ENCODE results near the gene SLC25A13.
"Not testable (repeated sequence)": the region's sequence is repeated elsewhere in the genome, so short reads cannot be mapped to it uniquely, and the experiment has no call there.

The SLC25A13 gene, protein sequence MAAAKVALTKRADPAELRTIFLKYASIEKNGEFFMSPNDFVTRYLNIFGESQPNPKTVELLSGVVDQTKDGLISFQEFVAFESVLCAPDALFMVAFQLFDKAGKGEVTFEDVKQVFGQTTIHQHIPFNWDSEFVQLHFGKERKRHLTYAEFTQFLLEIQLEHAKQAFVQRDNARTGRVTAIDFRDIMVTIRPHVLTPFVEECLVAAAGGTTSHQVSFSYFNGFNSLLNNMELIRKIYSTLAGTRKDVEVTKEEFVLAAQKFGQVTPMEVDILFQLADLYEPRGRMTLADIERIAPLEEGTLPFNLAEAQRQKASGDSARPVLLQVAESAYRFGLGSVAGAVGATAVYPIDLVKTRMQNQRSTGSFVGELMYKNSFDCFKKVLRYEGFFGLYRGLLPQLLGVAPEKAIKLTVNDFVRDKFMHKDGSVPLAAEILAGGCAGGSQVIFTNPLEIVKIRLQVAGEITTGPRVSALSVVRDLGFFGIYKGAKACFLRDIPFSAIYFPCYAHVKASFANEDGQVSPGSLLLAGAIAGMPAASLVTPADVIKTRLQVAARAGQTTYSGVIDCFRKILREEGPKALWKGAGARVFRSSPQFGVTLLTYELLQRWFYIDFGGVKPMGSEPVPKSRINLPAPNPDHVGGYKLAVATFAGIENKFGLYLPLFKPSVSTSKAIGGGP

DNA sequence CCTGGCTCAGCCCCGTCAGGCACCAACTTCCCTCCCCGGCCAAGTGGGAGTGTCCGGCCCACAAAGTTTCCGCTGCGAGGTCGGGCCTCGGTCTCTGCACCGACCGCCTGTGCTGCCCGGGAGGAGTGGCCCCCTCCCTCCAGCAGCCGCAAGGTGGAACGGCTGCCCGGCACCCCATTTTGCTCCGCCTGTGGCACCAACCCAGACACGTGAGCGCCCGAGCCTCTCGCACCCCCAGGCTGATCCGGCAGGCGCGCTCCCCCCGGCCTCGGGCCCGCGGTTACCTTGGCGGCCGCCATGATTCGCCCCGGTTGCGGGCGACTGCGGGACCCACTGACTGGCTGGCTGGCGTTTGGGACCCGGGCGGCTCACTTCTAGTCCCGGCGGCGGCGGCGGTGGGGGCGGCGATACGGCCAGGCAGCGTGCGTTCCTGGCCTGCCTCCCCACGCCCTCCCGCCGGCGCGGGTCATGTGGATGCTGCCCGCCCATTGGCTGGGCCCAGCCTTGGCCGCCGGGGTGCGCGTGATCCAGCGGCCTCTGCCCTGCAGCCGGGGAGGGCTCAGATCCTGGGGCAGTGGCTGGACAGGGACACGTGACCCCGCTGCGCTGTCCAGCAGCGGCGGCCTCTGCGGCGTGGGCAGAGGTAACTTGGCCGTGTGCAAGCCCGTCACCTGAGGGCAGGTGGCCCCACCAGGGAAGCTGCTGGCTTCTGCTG, at the start of gene SLC25A13:
Gene SLC25A13 (minus strand): TSS at position 441 of the 715 bp plus-strand sequence. CDS start 142 bp downstream, at position 299.
- peak; percentile 87 for DNase-seq (ENCODE audit: low read depth)

DNA sequence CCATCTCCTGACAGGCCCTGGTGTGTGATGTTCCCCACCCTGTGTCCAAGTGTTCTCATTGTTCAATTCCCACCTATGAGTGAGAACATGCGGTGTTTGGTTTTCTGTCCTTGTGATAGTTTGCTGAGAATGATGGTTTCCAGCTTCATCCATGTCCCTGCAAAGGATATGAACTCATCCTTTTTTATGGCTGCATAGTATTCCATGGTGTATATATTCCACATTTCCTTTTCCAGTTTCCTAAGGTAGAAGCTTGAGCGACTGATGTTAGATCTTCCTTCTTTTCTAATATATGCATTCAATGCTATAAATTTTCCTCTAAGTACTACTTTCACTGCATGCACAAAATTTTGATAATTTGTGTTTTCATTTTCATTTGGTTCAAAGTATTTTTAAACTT, 44.0 kb upstream of the SLC25A13 start:
- DNase-seq (ENCODE audit: low read depth) = not testable (repeated sequence)

DNA sequence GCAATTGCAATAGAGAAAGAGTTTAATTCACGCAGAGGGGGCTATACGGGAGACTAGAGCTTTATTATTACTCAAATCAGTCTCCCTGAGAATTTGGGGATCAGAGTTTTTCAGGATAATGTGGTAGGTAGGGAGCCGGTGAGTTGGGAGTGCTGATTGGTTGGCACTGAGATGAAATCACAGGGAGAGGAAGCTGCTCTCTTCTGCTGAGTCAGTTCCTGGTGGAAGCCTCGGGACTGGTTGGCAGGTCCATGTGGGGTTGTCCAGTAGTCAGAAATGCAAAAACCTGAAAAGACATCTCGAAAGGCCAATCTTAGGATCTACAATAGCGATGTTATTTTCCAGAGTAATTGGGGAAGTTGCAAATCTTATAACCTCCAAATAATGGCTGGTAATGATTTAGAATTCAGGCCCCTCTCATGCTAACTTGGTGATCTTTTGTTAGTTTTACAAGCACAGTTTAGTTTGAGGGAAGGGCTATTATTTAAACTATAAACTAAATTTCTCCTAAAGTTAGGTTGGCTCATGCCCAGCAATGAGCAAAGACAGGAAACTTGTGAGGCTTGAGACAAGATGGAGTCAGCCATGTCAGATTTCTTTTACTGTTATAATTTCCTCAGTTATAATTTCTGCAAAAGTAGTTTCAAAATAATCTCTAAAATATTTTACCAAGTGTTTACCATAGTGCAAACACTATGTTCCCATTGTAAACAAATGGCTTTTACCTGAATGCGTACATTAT, 39.4 kb upstream of the SLC25A13 start:
- no peak for DNase-seq (ENCODE audit: low read depth)

DNA sequence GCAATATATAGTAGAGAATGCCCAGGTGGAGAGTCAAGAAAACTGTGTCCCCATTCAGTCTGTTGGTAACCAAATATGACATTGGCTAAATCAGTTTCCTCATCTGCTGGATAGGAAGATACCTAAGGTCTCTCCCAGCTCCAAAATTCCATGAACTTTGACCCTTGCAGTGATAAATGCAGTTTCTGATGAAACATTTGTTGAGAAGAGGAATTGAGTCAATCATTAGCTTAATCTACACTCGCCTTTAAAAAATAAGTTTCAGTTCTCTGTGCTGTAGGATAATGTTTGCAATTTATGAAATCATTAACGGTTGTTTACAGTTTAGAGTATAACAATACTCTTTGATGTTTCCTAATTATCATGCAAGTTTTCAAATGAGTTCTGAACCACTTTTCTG, 38.0 kb upstream of the SLC25A13 start:
- DNase-seq (ENCODE audit: low read depth) = no peak

- DNase-seq (ENCODE audit: low read depth) = not testable (repeated sequence)
Observed at GRCh38 chr7:96358236-96358971, 36.5 kb upstream of the SLC25A13 start.

GRCh38 chr7:96355990-96356506, 34.1 kb upstream of the SLC25A13 start:
- DNase-seq (ENCODE audit: low read depth) = no peak

DNA sequence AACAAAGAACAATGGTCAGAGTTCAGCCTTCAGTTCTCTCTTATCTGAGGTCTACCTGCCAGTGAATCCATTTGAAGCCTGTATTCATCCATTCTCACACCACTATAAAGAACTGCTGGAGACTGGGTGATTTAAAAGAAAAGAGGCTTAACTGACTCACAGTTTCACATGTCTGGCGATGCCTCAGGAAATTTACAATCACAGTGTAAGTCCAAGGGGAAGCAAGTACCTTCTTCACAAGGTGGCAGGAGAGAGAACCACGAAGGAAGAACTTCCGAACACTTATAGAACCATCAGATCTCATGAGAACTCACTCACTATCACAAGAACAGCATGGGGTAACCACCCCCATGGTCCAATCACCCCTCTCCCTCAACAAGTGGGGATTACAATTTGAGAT, 33.0 kb upstream of the SLC25A13 start:
- no peak for DNase-seq (ENCODE audit: low read depth)

- no peak for DNase-seq (ENCODE audit: low read depth)
Observed at GRCh38 chr7:96349572-96349971, 27.7 kb upstream of the SLC25A13 start.

DNA sequence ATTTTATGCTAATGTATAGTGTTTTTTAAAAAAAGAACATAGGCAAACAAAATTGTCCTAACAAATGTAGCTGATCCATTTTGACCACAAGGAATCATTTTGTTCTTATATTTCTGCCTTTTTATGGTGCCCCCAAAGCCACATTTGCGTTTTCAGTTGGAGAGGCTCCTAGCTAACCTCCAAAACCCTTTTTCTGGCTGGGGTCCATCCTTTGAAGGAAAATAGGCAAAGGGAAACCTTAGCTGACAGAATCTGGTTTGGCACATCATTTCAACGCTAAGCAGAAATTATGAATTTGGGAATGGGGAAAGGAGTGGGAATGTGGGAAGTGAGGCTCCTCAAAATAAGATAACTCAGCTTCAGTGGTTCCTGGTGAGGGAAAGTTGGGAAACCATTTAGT, 25.6 kb upstream of the SLC25A13 start:
- no peak for DNase-seq (ENCODE audit: low read depth)

GRCh38 chr7:96346293-96346953, 24.5 kb upstream of the SLC25A13 start:
- no peak for DNase-seq (ENCODE audit: low read depth)

DNA sequence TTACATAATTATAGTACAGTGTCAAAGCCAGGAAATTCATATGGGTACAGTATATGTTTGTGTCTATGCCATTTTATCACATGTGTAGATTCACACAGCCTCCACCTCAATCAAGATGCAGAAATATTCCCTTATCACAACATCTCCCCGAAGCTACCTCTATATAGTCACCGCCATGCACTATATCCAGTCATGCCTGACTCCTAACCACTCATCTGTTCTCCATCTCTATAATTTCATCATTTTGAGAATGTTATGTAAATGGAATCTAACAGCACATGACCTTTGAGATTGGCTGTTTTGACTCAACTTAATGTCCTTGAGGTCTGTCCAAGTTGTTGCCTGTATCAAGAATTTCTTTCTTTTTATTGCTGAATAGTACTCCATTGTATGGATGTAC, 22.3 kb upstream of the SLC25A13 start:
- DNase-seq (ENCODE audit: low read depth) = no peak

DNA sequence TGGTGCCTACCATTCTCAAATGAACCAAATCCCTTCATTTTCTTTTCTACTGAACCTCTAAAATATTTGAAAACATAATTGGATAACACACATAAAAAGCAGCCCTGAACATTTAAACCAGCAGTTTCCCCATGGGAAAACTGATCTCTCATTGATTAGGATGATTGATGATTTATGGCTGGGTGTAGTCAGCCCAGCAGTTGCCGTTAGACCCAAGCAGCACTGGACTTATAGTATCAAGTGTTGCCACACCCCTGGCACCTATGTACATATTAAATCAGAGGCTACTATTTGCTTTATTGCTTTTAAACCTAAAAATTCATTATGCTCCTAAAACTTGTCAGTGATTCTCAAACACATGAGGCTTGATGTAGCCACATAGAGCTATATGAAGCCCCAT, 20.2 kb upstream of the SLC25A13 start:
- no peak for DNase-seq (ENCODE audit: low read depth)

- peak; percentile 21 for DNase-seq (ENCODE audit: low read depth)
Observed at GRCh38 chr7:96337519-96337918, 15.6 kb upstream of the SLC25A13 start.

- no peak for DNase-seq (ENCODE audit: low read depth)
Observed at GRCh38 chr7:96332325-96332724, 10.4 kb upstream of the SLC25A13 start.

DNA sequence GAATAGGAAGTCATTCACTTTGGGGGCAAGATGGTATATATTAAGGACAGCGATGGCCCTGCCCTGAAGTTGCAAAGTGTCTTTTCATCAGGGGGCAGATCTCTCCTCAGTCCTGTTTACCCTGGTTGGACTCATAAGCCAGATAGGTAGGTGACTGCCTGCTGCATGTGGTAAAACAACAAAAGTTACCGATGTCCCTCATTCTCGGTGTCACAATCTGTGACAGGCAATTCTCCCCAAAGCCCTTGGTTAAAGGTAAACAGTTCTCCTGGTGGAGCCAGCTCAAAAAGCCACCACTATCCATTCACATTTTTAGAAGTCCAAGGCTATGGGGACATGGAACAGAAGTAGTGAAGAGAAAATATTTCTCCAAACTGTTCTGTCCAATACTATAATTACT, 9.9 kb upstream of the SLC25A13 start:
- no peak for DNase-seq (ENCODE audit: low read depth)

DNA sequence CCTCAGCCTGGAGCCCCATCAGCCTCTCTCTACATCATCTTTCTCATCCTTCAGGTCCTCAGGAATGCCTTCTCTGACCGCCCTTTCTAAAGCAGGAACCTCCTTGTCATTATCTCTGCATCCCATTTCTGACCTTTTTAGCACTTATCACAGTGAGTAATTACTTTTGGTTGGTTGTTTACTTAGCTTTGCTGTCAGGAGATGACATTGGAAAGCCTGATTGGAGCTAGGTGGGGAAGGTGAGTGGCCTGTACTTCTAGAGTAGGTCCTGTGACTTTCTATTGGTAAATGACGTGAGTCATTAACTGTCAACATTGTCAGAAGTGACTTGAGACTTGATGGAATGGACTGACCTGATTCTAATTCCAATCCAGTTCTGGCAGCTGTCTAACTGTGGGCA, 9.3 kb upstream of the SLC25A13 start:
- no peak for DNase-seq (ENCODE audit: low read depth)

DNA sequence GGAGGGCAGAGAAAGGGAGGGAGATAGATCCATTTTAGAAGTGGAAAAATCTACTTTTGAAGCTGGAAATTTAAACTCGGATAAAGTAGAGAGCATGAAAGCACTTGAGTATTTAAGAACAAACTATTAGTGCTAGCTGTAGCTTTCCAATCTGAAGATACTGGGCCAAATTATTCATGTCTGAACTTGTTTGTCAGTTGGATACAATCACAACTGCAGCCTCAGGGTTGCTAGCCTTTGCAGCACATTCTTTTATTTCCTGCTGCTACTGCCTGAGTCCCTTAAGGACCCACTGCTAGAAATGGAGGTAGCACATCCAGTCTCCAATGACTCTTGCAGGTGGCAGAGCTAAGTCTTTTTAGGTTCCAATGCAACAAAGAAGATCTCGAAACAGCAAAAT, 8.3 kb upstream of the SLC25A13 start:
- no peak for DNase-seq (ENCODE audit: low read depth)

- DNase-seq (ENCODE audit: low read depth) = no peak
Observed at GRCh38 chr7:96329241-96329640, 7.3 kb upstream of the SLC25A13 start.

DNA sequence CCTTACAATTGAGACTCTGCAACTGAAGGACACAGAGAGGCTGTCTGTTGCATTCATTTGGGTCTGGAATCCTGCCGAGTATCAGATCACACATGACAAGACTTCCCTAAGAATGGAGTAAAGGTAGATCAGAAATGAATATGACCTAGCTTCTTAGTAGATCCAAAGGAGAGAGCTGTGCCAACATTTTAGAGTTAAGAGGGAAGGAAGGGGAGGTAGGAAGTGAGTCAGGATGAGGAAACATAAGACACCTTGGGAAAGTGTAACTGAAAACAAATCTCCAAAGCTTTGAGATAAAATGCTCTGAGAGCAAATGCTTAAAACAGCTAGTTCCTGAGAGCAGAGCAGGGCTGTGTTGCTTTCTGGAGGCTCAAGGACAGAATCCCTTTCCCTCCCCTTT, 6.1 kb upstream of the SLC25A13 start:
- DNase-seq (ENCODE audit: low read depth) = no peak

DNA sequence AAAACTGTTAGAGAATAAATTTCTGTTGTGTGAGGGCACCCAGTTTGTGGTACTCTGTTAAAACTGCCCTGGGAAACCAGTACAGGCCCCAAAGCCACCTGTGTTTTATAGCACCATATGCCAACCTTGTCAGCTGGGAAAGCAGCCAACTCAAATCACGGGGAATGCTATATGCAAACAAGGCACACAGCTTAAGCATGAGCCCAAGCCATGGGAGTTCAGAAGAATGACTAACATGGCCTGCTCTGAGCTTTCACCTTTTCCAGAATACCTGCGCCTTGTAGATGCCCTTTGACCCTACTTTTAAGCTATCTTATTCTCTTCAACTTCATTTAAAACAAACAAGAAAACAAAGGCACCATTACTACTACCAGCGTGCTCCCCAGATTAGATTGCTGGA, 5.5 kb upstream of the SLC25A13 start:
- DNase-seq (ENCODE audit: low read depth) = no peak

DNA sequence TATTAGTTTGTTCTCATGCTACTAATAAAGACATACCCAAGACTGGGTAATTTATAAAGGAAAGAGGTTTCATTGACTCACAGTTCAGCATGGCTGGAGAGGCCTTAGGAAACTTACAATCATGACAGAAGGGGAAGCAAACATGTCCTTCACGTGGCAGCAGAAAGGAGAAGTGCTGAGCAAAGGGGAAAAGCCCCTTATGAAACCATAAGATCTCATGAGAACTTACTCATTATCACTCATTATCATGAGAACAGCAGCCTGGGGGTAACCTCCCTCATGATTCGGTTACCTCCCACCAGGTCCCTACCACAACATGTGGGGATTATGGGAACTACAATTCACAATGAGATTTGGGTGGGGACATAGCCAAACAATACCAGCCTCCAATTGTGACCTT, 4.9 kb upstream of the SLC25A13 start:
- not testable (repeated sequence) for DNase-seq (ENCODE audit: low read depth)
